ENCODE measurements around the gene CHST7. TPM values are rescaled to one million over a fixed set of nuclear protein-coding genes. Genes with fewer than 3 reads are reported as not detected.

The CHST7 gene
- total and polyA plus RNA-seq, 4 donors, result 2.9 to 13.2 (median 5.8) TPM

- 74% methylated on average over 5 of the region's 5 CpGs for WGBS
- Histone ChIP-seq H3K27me3 (ENCODE audit: control insufficient read depth in 4 of 4, insufficient read depth in 4 of 4, low read length in 3 of 4) (no peaks in the 10 kb centered on the region), H3K27ac (ENCODE audit: low read depth in 1 of 2, low read length in 2 of 2) (no peak overlapping the region), H3K9me3 (ENCODE audit: control insufficient read depth in 4 of 4, low read length in 3 of 4) (no peaks in the 10 kb centered on the region), H3K9ac (ENCODE audit: low read depth in 1 of 2, low read length in 2 of 2) (no peak overlapping the region), H3K4me3 (ENCODE audit: low read depth in 1 of 3, low read length in 3 of 3) (no peak overlapping the region), H3K4me1 (ENCODE audit: control insufficient read depth in 4 of 4, insufficient read depth in 4 of 4, low read length in 3 of 4) (no peaks in the 10 kb centered on the region), H3K36me3 (ENCODE audit: control insufficient read depth in 4 of 4, insufficient read depth in 3 of 4, low read depth in 1 of 4, low read length in 3 of 4) (no peaks in the 10 kb centered on the region)
- TF ChIP-seq HNF4A (conservative IDR thresholded peaks at IDR 0.05) (no peak), CTCF (IDR thresholded peaks at IDR 0.05; ENCODE audit: low read depth, low read length, missing input control) (no peak), RAD21 (IDR thresholded peaks at IDR 0.05) (no peak), EGR1 (IDR thresholded peaks at IDR 0.05; ENCODE audit: low read depth in 2 of 2) (no peak), FOXA2 (IDR thresholded peaks at IDR 0.05) (no peak), YY1 (IDR thresholded peaks at IDR 0.05) (no peak), RXRA (IDR thresholded peaks at IDR 0.05) (no peak), ATF3 (IDR thresholded peaks at IDR 0.05) (no peak)
- no peak for DNase-seq (ENCODE audit: low spot score)
These were observed 36.6 kb downstream of the CHST7 start for GRCh38 chrX:46610070-46610658.

GRCh38 chrX:46611658-46612362, 38.2 kb downstream of the CHST7 start:
- no peak overlapping the region for H3K27ac ChIP-seq (ENCODE audit: low read depth in 1 of 2, low read length in 2 of 2)
- H3K9ac ChIP-seq (ENCODE audit: low read depth in 1 of 2, low read length in 2 of 2), result no peak overlapping the region
- no peaks in the 10 kb centered on the region for H3K4me1 ChIP-seq (ENCODE audit: control insufficient read depth in 4 of 4, insufficient read depth in 4 of 4, low read length in 3 of 4)
- H3K9me3 ChIP-seq (ENCODE audit: control insufficient read depth in 4 of 4, low read length in 3 of 4), result no peaks in the 10 kb centered on the region
- H3K36me3 ChIP-seq (ENCODE audit: control insufficient read depth in 4 of 4, insufficient read depth in 3 of 4, low read depth in 1 of 4, low read length in 3 of 4), result no peaks in the 10 kb centered on the region
- no peaks in the 10 kb centered on the region for H3K27me3 ChIP-seq (ENCODE audit: control insufficient read depth in 4 of 4, insufficient read depth in 4 of 4, low read length in 3 of 4)
- TF ChIP-seq MAX (IDR thresholded peaks at IDR 0.05) (no peak), YY1 (IDR thresholded peaks at IDR 0.05) (no peak), JUND (IDR thresholded peaks at IDR 0.05) (no peak), EGR1 (IDR thresholded peaks at IDR 0.05; ENCODE audit: low read depth in 2 of 2) (no peak), REST (IDR thresholded peaks at IDR 0.05) (no peak), NR2F2 (IDR thresholded peaks at IDR 0.05) (no peak), HNF4A (conservative IDR thresholded peaks at IDR 0.05) (no peak), RXRA (IDR thresholded peaks at IDR 0.05) (no peak), ZBTB33 (IDR thresholded peaks at IDR 0.05) (no peak), ATF3 (IDR thresholded peaks at IDR 0.05) (no peak), TAF1 (conservative IDR thresholded peaks at IDR 0.05) (no peak), RAD21 (IDR thresholded peaks at IDR 0.05) (no peak), FOXA1 (IDR thresholded peaks at IDR 0.05) (no peak), FOXA2 (IDR thresholded peaks at IDR 0.05) (no peak)
- WGBS, result 86% methylated on average over 13 of the region's 13 CpGs
- H3K4me3 ChIP-seq (ENCODE audit: low read depth in 1 of 3, low read length in 3 of 3), result no peak overlapping the region
- DNase-seq (ENCODE audit: low spot score), result no peak

Data from liver (tissue), 9 donors.